Upper lobe of right lung (tissue), 1 donor: ENCODE data around the gene FHAD1. TPM values are rescaled to one million over a fixed set of nuclear protein-coding genes. Genes with fewer than 3 reads are reported as not detected.

Source experiments
- ATAC-seq: fragments of 200-7000 bp; cut with Tn5 transposase; one replicate; pipeline ENCODE4 v1.9.1; 2020; ENCODE audit warnings: mild to moderate bottlenecking, moderate library complexity
- DNase-seq: peaks from one replicate; pipeline ENCODE4 v3.0.0-alpha.2; 2020
- H3K27ac ChIP-seq: fragments of 200-600 bp; one replicate; pipeline ENCODE4 v1.8.0; 2022
- H3K27me3 ChIP-seq: fragments of 200-600 bp; one replicate; pipeline ENCODE4 v1.8.0; 2022; ENCODE audit warnings: mild to moderate bottlenecking
- H3K36me3 ChIP-seq: fragments of 200-600 bp; one replicate; pipeline ENCODE4 v1.8.0; 2022
- H3K4me1 ChIP-seq: fragments of 200-600 bp; one replicate; pipeline ENCODE4 v1.8.0; 2022
- H3K4me3 ChIP-seq: fragments of 200-600 bp; one replicate; pipeline ENCODE4 v1.8.0; 2022; ENCODE audit warnings: mild to moderate bottlenecking
- H3K9me3 ChIP-seq: fragments of 200-600 bp; one replicate; pipeline ENCODE4 v1.8.0; 2022
- intact Hi-C: fragments of 100-400 bp; cut with DNase I; formaldehyde crosslinking; loops from one replicate; pipeline ENCODE4 v1.11.0; 2022
- total RNA-seq: library from RNA; stranded (reverse); fragmentation: NEBNext Ultra II Directional; extraction: Animal tissue kit (Norgen Biotek cat#: 25700); gene quantifications from one replicate; pipeline ENCODE4 v1.2.1, GENCODE V29; 2021
- TF ChIP-seq, protein P1 (sequence below): fragments of 200-600 bp; IDR thresholded peaks from one replicate; pipeline ENCODE4 v1.8.0; 2022; ENCODE audit warnings: antibody characterized with exemption
- donor health status: DM: no; HTN: yes; CAD: no; lungs with severe emphysema.

Gene FHAD1
- total RNA-seq, 1 donor from 2014 or later = 2.4 TPM

DNA sequence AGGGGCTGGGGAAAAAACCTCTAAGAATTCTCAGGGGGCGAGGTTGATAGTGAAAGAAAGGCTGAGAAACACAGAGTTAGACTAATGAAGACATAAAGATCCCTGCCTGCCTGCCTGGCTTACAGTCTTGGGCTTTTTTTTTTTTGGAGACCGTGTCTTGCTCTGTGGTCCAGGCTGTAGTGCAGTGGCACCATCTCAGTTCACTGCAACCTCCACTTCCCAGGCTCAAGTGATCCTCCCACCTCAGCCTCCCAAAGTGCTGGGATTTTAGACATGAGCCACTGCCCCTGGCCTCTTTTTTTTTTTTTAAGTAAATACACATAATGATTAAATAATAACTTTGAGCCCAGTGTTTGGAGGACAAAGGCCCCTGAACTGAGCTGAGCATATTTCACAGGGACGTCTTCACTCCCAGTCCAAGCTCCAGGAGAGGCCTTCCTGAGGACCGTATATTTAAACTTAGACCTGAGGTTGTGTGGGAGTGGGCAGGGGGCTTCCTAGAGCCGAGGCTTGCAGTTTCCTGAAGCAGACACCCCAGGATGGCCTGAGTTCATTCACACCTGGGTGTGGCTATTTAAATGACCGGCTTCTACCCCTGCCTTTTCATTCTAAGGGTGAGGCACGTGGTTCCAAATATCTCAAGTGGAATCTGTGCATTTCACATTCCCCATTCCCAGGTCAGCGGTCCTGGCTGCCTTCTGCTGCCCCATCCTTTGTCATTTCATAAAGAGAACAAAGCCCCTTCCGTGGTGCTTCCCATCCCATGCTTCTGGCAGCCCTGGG lies 146.6 kb downstream of the FHAD1 start:
- intact Hi-C loops = no loop called here
- TF ChIP-seq, protein P1, sequence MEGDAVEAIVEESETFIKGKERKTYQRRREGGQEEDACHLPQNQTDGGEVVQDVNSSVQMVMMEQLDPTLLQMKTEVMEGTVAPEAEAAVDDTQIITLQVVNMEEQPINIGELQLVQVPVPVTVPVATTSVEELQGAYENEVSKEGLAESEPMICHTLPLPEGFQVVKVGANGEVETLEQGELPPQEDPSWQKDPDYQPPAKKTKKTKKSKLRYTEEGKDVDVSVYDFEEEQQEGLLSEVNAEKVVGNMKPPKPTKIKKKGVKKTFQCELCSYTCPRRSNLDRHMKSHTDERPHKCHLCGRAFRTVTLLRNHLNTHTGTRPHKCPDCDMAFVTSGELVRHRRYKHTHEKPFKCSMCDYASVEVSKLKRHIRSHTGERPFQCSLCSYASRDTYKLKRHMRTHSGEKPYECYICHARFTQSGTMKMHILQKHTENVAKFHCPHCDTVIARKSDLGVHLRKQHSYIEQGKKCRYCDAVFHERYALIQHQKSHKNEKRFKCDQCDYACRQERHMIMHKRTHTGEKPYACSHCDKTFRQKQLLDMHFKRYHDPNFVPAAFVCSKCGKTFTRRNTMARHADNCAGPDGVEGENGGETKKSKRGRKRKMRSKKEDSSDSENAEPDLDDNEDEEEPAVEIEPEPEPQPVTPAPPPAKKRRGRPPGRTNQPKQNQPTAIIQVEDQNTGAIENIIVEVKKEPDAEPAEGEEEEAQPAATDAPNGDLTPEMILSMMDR = no peak
- Histone ChIP-seq H3K27me3 (no peaks in the 10 kb centered on the region), H3K9me3 (no peaks in the 10 kb centered on the region), H3K4me1 (no peaks in the 10 kb centered on the region), H3K27ac (no peak overlapping the region), H3K4me3 (no peak overlapping the region), H3K36me3 (no peaks in the 10 kb centered on the region)
- no peak for DNase-seq
- ATAC-seq = no peak

DNA sequence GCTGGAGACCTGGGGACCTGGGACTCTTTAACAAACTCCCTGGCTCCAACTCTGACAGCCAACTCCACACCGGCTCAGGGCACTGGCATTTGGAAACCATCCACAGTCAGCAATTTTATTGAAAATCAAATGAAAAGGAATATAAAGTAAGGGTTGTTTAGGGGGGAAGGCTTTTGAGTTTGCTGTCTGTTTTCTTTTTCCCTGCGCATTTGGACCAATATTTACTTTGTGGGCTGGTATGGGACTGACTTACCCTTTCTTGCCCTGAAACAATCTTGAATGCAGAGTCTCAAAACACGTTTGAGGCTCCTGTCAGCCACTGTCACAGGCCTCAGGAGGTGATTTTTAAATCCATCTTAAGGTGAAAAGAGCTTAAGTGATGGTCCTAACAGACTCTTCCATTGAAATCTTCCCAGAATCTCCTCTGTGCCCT lies 147.3 kb downstream of the FHAD1 start:
- no peaks in the 10 kb centered on the region for H3K4me1 ChIP-seq
- no peaks in the 10 kb centered on the region for H3K36me3 ChIP-seq
- no peak overlapping the region for H3K27ac ChIP-seq
- TF ChIP-seq, protein P1 = no peak
- no peaks in the 10 kb centered on the region for H3K9me3 ChIP-seq
- intact Hi-C loops = no loop called here
- no peak for DNase-seq
- no peak for ATAC-seq
- no peaks in the 10 kb centered on the region for H3K27me3 ChIP-seq
- H3K4me3 ChIP-seq = no peak overlapping the region

DNA sequence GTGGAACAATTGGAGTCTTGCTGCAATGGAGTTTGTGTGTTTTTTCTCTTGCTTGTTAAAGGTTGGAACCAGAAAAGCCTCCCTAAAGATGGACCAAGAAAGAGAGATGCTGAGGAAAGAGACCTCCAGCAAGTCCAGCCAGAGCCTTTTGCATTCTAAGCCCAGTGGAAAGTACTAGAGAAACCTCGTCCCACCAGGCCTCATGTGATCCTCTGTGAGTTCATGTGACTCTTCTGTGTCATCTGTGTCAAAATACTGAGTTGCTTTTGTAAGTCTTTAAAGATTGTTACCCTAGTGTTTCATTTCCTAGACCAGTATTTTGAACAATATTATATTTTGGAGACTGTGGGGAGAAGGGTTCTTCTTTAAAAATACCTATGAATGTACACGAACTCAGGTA lies 150.2 kb downstream of the FHAD1 start:
- ATAC-seq (no peak), DNase-seq (no peak)
- H3K4me1 ChIP-seq = no peaks in the 10 kb centered on the region
- intact Hi-C loops = no loop called here
- H3K36me3 ChIP-seq = no peaks in the 10 kb centered on the region
- H3K4me3 ChIP-seq = no peak overlapping the region
- no peaks in the 10 kb centered on the region for H3K27me3 ChIP-seq
- TF ChIP-seq, protein P1 = no peak
- H3K27ac ChIP-seq = no peak overlapping the region
- peaks cover 6% of the 10 kb centered on the region for H3K9me3 ChIP-seq

DNA sequence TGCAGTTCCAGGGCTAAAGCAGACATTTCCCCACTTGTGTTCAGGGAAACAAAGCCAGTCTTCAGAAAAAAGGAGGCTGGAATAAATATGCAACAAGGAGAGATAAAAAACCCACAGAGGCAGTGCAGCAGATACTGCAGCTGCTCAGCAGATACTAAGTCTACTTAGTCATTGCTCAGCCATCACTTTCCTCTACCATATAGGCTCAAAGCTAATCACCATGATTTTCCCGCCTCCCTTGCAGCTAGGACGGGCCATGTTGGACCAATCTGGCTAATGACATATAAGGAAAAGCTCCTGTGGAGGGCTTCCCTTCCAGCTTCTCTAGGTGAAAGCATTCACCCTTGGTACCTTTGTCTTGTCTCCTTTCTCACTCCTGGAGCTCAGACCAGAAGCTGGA lies 152.7 kb downstream of the FHAD1 start:
- Histone ChIP-seq H3K9me3 (peaks cover 6% of the 10 kb centered on the region), H3K4me3 (no peak overlapping the region), H3K27me3 (no peaks in the 10 kb centered on the region), H3K36me3 (no peaks in the 10 kb centered on the region), H3K27ac (no peak overlapping the region), H3K4me1 (no peaks in the 10 kb centered on the region)
- TF ChIP-seq, protein P1 = no peak
- intact Hi-C loops = no loop called here
- no peak for DNase-seq
- no peak for ATAC-seq

DNA sequence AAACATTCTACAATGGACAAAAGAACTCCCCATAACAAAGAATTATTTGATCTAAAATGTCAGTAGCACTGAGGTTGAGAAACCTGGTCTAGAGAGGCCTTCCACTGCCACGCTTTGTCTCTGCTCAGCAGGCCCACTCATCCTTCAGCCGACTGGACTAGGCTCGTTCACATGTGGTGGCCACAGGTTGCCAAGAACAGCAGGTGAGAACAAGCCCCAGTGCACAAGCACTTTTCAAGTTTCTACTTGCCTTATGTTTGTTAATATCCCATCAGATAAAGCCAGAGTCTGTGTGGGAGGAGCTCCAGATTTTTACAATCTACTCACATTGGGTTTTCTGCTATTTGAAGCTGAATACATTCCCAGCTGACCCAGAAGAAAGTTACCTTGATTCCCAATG lies 153.6 kb downstream of the FHAD1 start:
- TF ChIP-seq, protein P1 = no peak
- Histone ChIP-seq H3K9me3 (peaks cover 6% of the 10 kb centered on the region), H3K4me1 (no peaks in the 10 kb centered on the region), H3K27me3 (no peaks in the 10 kb centered on the region), H3K27ac (no peak overlapping the region), H3K4me3 (no peak overlapping the region), H3K36me3 (no peaks in the 10 kb centered on the region)
- intact Hi-C loops = no loop called here
- DNase-seq (no peak), ATAC-seq (no peak)
